Measurements from ENCODE around the gene MAPRE2.

- TF ChIP-seq EZH2 (IDR thresholded peaks at IDR 0.05) = no peak
- TF ChIP-seq POLR2AphosphoS5 (IDR thresholded peaks at IDR 0.05; ENCODE audit: borderline replicate concordance, low read depth, low read length) = no peak
Observed at GRCh38 chr18:35138773-35139172, 97.6 kb downstream of the MAPRE2 start.
